ENCODE results near the gene MAT2B.
A peak's percentile ranks its signal among the peaks of the same experiment; 100 is the strongest.

The MAT2B gene

DNA sequence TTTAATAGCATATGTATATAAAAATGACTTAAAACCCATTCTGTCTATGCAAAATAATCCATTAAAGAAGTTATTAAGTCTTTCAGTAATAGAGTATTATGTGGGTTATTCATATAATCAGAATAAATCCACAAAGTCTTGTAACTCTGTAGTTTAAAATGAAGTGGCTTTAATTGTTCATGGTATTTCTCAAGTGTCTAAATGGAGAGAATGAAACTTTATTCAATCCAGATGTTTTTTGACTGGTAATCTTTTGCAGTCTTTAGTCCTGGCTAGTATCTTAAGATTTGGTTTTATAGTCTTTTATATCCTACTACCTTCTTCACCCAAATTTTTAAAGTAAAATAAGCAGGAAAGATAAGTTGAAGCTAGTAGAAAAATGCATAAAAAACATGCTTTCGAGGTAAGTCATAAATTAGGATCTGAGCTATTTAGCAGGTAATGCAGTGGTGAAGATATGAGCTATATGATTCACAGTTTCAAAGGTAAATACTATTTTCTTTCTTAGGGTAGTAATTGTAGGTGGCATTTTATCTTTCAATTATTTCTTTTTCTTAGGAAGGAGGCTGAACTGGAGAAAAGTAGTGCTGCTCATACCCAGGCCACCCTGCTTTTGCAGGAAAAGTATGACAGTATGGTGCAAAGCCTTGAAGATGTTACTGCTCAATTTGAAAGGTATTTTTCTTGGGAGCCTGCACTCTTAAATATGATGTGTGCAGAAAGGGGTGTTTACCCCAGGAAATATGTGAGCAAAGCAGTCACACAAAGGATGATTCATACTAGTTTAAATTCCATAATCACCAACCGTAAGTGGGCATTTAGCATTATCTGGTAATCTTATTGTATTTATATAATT lies 27.1 kb upstream of the MAT2B start:
- Histone ChIP-seq H3K4me3 (ENCODE audit: low read length) (no peak overlapping the region), H2AFZ (ENCODE audit: low read depth, low read length) (no peak overlapping the region), H3K4me1 (ENCODE audit: insufficient read depth, low read length) (no peaks in the 10 kb centered on the region), H3K27me3 (ENCODE audit: insufficient read depth, low read length) (no peaks in the 10 kb centered on the region), H3K9me3 (ENCODE audit: low read length) (no peaks in the 10 kb centered on the region), H3K36me3 (ENCODE audit: insufficient read depth, low read length) (peaks cover 68% of the 10 kb centered on the region)

- H3K36me3 ChIP-seq (ENCODE audit: insufficient read depth, low read length), result peaks cover 69% of the 10 kb centered on the region
- no peaks in the 10 kb centered on the region for H3K27me3 ChIP-seq (ENCODE audit: insufficient read depth, low read length)
Observed at GRCh38 chr5:163478982-163479271, 26.5 kb upstream of the MAT2B start.

DNA sequence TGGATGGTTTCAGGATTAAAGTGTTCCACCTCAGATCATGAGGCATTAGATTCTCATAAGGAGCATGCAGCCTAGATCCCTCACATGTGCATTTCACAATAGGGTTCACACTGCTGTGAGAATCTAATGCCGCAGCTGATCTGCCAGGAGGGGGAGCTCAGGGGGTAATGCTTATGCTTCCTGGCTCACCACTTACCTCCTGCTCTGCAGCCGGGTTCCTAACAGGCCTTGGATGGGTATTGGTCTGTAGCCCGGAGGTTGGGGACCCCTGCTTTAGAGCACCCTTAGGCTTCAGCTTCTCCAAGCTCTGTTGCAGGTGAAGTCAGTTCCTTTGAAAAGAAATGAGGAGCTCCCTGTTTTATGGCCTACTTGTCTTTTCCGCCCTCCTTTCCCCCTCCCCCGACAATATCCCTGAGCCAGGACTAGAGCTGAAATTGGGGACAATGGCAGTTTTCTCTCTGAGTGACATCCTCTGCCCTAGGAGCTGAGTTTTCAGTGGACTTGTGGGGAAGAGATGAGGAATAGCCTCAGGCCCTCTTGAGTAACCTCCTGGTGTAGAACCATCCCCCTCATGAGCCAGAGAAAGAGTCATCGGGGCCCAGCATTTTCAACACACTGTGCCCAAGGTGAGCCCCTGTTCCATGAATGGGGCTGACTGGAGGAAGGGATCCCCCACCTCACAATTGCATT lies 16.2 kb upstream of the MAT2B start:
- Histone ChIP-seq H3K9me3 (ENCODE audit: low read length) (peaks cover 3% of the 10 kb centered on the region), H3K4me3 (ENCODE audit: low read length) (no peak overlapping the region), H3K36me3 (ENCODE audit: insufficient read depth, low read length) (peaks cover 66% of the 10 kb centered on the region), H3K4me1 (ENCODE audit: insufficient read depth, low read length) (no peaks in the 10 kb centered on the region), H2AFZ (ENCODE audit: low read depth, low read length) (no peak overlapping the region), H3K27me3 (ENCODE audit: insufficient read depth, low read length) (no peaks in the 10 kb centered on the region)

More at GRCh38 chr5:163478982-163479271, 26.5 kb upstream of the MAT2B start:
- Histone ChIP-seq H3K4me1 (ENCODE audit: insufficient read depth, low read length) (no peaks in the 10 kb centered on the region), H2AFZ (ENCODE audit: low read depth, low read length) (no peak overlapping the region), H3K9me3 (ENCODE audit: low read length) (no peaks in the 10 kb centered on the region), H3K4me3 (ENCODE audit: low read length) (no peak overlapping the region)

DNA sequence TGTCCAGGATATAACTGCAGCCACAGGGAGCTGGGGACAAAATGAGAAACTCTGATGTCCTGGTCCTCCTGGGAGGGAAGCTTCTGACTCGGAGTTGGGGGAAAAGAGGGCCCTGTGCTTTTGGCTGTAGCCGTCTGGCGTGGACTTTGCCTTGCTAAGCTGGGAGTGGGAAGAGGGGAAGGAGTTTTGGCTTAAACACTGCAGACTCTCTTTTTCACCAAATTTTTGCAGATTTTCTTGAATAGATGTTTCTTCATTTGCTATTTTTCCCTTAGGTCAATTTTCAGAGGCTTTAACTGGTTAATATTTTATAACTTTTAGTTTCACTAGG lies 15.7 kb upstream of the MAT2B start:
- no peaks in the 10 kb centered on the region for H3K27me3 ChIP-seq (ENCODE audit: insufficient read depth, low read length)
- no peak overlapping the region for H2AFZ ChIP-seq (ENCODE audit: low read depth, low read length)
- H3K9me3 ChIP-seq (ENCODE audit: low read length), result peaks cover 3% of the 10 kb centered on the region
- no peaks in the 10 kb centered on the region for H3K4me1 ChIP-seq (ENCODE audit: insufficient read depth, low read length)
- H3K36me3 ChIP-seq (ENCODE audit: insufficient read depth, low read length), result peaks cover 61% of the 10 kb centered on the region
- no peak overlapping the region for H3K4me3 ChIP-seq (ENCODE audit: low read length)

DNA sequence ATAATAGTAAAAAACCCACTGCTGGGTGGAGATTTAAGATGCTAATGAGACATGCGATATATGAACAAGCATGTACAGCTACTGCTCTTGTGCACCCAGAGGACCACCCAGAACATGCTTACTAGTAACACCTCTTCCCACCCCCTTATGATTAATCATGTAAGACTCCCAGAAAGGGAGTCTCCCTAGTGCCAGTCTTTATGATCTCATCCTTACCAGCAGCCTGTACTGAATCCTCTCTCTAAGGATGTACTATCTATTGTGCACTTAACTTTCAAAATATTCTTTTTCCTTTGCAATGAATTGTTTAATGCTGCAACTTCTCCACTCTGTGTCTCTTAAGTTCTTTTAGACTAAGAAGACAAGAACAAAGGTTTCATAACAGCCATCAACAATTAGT lies 9.1 kb upstream of the MAT2B start:
- Histone ChIP-seq H3K4me3 (ENCODE audit: low read length) (no peak overlapping the region), H3K9me3 (ENCODE audit: low read length) (no peaks in the 10 kb centered on the region), H3K27me3 (ENCODE audit: insufficient read depth, low read length) (no peaks in the 10 kb centered on the region), H3K4me1 (ENCODE audit: insufficient read depth, low read length) (no peaks in the 10 kb centered on the region), H3K36me3 (ENCODE audit: insufficient read depth, low read length) (peaks cover 17% of the 10 kb centered on the region), H2AFZ (ENCODE audit: low read depth, low read length) (no peak overlapping the region)

DNA sequence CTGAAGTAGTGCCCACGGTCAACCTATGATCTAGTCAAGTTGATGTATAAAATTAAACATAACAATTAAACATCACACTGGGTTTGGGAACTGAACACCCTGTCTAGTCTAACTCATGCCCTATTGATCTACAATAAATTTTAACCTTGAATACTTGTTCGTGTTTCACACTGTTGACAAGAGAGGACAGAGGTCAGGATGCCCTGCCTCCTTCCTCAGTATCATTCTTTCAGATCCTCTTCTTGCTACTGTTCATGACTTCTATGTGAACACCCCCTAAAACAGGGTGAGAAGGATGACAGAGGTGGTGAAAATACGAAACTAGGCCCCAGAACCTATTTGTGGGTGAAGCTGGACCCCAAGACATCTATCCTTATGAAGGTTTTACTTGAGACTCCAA lies 8.1 kb upstream of the MAT2B start:
- Histone ChIP-seq H3K4me3 (ENCODE audit: low read length) (no peak overlapping the region), H2AFZ (ENCODE audit: low read depth, low read length) (no peak overlapping the region), H3K36me3 (ENCODE audit: insufficient read depth, low read length) (peaks cover 10% of the 10 kb centered on the region), H3K27me3 (ENCODE audit: insufficient read depth, low read length) (no peaks in the 10 kb centered on the region), H3K4me1 (ENCODE audit: insufficient read depth, low read length) (peaks cover under 1% of the 10 kb centered on the region), H3K9me3 (ENCODE audit: low read length) (no peaks in the 10 kb centered on the region)

GRCh38 chr5:163498886-163499285 lies 6.5 kb upstream of the MAT2B start:
- Histone ChIP-seq H3K9me3 (ENCODE audit: low read length) (no peaks in the 10 kb centered on the region), H3K36me3 (ENCODE audit: insufficient read depth, low read length) (no peaks in the 10 kb centered on the region), H3K4me1 (ENCODE audit: insufficient read depth, low read length) (peaks cover 5% of the 10 kb centered on the region), H3K27me3 (ENCODE audit: insufficient read depth, low read length) (no peaks in the 10 kb centered on the region), H2AFZ (ENCODE audit: low read depth, low read length) (no peak overlapping the region), H3K4me3 (ENCODE audit: low read length) (no peak overlapping the region)

DNA sequence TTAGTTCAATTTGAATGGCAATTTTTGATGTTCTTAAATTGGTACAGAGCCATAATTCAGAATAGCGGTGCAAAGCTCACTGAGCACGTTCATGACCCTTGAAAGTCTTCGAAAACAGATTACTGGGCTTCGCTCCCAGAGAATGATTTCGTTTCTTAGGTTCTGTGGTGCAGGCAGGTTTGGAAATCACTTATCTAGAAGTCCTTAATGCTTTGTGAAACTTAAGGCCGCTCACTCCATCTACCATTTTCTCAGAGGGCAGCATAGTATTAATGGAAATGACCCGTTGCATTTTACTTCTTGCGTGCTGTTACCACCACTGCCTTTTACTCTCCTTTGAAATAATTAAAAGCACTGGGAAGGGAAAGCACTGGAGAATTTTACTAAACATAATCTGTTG lies 2.9 kb upstream of the MAT2B start:
- Histone ChIP-seq H3K9me3 (ENCODE audit: low read length) (no peaks in the 10 kb centered on the region), H2AFZ (ENCODE audit: low read depth, low read length) (peak overlapping the region; percentile 59), H3K36me3 (ENCODE audit: insufficient read depth, low read length) (no peaks in the 10 kb centered on the region), H3K4me3 (ENCODE audit: low read length) (peak overlapping the region; percentile 68), H3K4me1 (ENCODE audit: insufficient read depth, low read length) (peaks cover 17% of the 10 kb centered on the region), H3K27me3 (ENCODE audit: insufficient read depth, low read length) (no peaks in the 10 kb centered on the region)

- Histone ChIP-seq H3K27me3 (ENCODE audit: insufficient read depth, low read length) (no peaks in the 10 kb centered on the region), H3K4me3 (ENCODE audit: low read length) (peak overlapping the region; percentile 68)
Observed at GRCh38 chr5:163503106-163504078, 2.0 kb upstream of the MAT2B start.

GRCh38 chr5:163504079-163504931 lies 1.1 kb upstream of the MAT2B start:
- peaks cover 5% of the 10 kb centered on the region for H3K36me3 ChIP-seq (ENCODE audit: insufficient read depth, low read length)
- H3K4me3 ChIP-seq (ENCODE audit: low read length), result peak overlapping the region; percentile 68
- H2AFZ ChIP-seq (ENCODE audit: low read depth, low read length), result peak overlapping the region; percentile 70
- H3K4me1 ChIP-seq (ENCODE audit: insufficient read depth, low read length), result peaks cover 20% of the 10 kb centered on the region
- no peaks in the 10 kb centered on the region for H3K27me3 ChIP-seq (ENCODE audit: insufficient read depth, low read length)
- H3K9me3 ChIP-seq (ENCODE audit: low read length), result no peaks in the 10 kb centered on the region

More at GRCh38 chr5:163503106-163504078, 2.0 kb upstream of the MAT2B start:
- peak overlapping the region; percentile 70 for H2AFZ ChIP-seq (ENCODE audit: low read depth, low read length)
- H3K9me3 ChIP-seq (ENCODE audit: low read length), result no peaks in the 10 kb centered on the region
- H3K4me1 ChIP-seq (ENCODE audit: insufficient read depth, low read length), result peaks cover 20% of the 10 kb centered on the region
- no peaks in the 10 kb centered on the region for H3K36me3 ChIP-seq (ENCODE audit: insufficient read depth, low read length)

GRCh38 chr5:163505049-163505367 lies 411 bp upstream of the MAT2B start:
- Histone ChIP-seq H3K9me3 (ENCODE audit: low read length) (no peaks in the 10 kb centered on the region), H3K4me3 (ENCODE audit: low read length) (peak overlapping the region; percentile 68), H2AFZ (ENCODE audit: low read depth, low read length) (peak overlapping the region; percentile 70), H3K27me3 (ENCODE audit: insufficient read depth, low read length) (no peaks in the 10 kb centered on the region), H3K36me3 (ENCODE audit: insufficient read depth, low read length) (peaks cover 6% of the 10 kb centered on the region), H3K4me1 (ENCODE audit: insufficient read depth, low read length) (peaks cover 20% of the 10 kb centered on the region)

DNA sequence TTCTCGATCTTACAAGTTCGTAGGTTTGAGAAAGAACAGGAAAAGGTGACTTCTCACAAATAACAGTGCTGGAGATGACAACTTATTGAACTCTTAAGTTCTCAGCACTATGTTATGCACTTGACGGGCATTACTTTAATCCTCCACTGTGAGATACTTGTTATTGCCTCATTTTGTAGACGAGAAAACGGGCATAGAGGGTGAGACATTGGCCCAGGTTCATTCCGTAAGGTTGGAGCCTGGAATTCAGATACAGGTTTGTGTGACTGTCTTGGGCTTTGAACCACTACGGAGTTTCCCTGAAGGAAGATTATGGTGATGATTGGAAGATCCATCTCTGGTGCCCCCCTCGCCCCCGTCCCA lies 657 bp downstream of the MAT2B start:
- Histone ChIP-seq H2AFZ (ENCODE audit: low read depth, low read length) (no peak overlapping the region), H3K36me3 (ENCODE audit: insufficient read depth, low read length) (peaks cover 6% of the 10 kb centered on the region), H3K9me3 (ENCODE audit: low read length) (no peaks in the 10 kb centered on the region), H3K4me1 (ENCODE audit: insufficient read depth, low read length) (peaks cover 20% of the 10 kb centered on the region), H3K27me3 (ENCODE audit: insufficient read depth, low read length) (no peaks in the 10 kb centered on the region), H3K4me3 (ENCODE audit: low read length) (peak overlapping the region; percentile 68)

Data from neuron (in vitro differentiated cells).